ENCODE measurements around the gene ALX4.

The ALX4 gene

DNA sequence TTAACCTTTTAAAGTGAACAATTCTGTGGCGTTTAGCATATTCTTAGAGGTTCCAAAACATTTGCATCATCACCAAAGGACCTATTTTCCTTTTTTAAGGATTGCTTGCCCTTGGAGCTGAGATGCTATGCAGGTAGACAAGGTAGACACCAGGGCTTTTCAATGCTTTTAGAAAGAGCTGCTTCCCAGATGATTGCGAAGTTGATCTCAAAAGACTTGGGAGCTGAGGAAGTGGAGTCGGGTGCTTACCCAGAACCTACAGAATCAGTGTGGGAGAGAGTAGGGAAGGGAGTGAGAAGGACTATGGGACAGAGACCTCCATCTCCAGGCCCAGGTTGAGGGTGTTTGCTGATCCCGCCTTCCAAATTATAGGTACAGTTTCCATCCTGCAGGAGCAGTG lies 11.1 kb upstream of the ALX4 start:
- TF ChIP-seq, protein P1, sequence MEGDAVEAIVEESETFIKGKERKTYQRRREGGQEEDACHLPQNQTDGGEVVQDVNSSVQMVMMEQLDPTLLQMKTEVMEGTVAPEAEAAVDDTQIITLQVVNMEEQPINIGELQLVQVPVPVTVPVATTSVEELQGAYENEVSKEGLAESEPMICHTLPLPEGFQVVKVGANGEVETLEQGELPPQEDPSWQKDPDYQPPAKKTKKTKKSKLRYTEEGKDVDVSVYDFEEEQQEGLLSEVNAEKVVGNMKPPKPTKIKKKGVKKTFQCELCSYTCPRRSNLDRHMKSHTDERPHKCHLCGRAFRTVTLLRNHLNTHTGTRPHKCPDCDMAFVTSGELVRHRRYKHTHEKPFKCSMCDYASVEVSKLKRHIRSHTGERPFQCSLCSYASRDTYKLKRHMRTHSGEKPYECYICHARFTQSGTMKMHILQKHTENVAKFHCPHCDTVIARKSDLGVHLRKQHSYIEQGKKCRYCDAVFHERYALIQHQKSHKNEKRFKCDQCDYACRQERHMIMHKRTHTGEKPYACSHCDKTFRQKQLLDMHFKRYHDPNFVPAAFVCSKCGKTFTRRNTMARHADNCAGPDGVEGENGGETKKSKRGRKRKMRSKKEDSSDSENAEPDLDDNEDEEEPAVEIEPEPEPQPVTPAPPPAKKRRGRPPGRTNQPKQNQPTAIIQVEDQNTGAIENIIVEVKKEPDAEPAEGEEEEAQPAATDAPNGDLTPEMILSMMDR (IDR thresholded peaks at IDR 0.05; ENCODE audit: low read depth, low read length): no peak
- Histone ChIP-seq H3K9me3 (no peaks in the 10 kb centered on the region), H3K4me3 (ENCODE audit: low read depth, low read length) (no peak overlapping the region), H3K27me3 (peaks cover 84% of the 10 kb centered on the region), H3K36me3 (no peaks in the 10 kb centered on the region), H3K4me1 (no peaks in the 10 kb centered on the region)
- DNase-seq: no peak

DNA sequence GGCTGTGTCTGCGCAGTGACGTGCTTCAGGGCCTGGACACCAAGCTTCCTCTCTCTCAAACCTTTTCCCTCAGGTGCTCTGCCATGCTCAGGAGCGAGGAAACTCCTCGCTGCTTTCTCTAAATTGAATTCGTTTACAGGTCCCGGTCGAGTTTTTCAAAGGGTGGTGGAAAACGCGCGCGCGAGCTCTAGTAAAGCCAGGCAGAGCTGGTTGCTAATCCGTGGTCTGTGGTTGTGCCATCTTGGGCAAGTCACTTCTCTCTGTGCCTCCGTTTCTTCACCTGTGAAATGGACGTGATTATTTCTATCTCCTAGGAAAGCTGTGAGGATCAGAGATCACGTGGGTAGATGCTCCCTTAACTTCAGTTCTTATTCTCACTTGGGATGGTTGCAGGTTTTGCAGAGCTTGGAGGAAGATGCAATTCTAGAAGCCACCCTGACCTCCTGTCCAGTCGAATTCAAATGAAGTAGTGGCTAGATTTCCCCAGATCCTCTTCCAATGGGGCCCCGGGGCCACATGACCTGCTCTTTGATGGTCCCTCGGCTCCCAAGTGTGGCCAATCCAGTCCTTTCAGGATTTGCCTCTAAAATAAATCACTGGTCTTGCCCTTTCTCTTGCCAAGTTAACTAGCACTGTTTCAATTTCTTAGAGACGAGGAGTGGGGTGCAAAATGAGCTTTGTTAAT lies 10.5 kb upstream of the ALX4 start:
- Histone ChIP-seq H3K4me3 (ENCODE audit: low read depth, low read length) (no peak overlapping the region), H3K9me3 (no peaks in the 10 kb centered on the region), H3K27me3 (peaks cover 87% of the 10 kb centered on the region)

DNA sequence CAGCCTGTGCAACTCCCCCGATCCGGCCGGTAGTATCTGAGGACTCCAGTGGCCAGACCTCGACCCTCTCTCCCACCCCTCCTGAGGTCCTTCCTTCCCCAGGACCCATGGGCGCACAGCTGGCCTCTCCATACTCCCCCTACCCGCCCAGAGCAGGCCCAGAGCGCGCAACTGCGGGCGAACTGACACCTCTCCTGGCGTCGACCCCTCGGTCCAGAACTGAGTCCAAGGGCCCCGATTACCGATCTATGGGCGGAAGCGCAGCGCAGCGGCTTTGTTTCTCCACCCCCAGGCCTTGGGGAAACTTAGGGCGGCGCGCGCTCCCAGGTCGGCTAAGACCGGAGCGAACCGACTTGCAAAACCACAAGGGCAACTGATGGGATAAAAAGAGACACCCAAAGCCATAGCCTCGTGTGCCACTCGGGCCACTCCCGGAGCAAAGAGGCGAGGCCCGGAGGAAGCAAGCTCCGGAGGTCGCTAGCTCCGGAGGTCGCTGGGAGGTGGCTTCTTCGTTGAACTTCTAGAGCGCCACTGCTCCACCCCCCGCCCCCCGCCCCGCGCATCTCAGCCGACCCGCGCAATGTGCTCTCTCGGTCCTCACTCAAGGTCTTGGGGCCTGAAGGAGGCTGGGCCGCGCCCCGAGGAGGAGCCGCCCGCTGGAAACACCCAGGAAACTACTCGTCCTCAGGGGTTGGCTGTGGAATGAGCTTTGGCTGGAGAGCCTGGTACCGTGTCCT lies 9.8 kb upstream of the ALX4 start:
- no peak for DNase-seq
- TF ChIP-seq, protein P1 (IDR thresholded peaks at IDR 0.05; ENCODE audit: low read depth, low read length): no peak
- no peaks in the 10 kb centered on the region for H3K9me3 ChIP-seq
- peaks cover 91% of the 10 kb centered on the region for H3K27me3 ChIP-seq
- H3K36me3 ChIP-seq: no peaks in the 10 kb centered on the region
- H3K4me1 ChIP-seq: no peaks in the 10 kb centered on the region
- H3K4me3 ChIP-seq (ENCODE audit: low read depth, low read length): no peak overlapping the region

More for the DNA sequence above, 10.5 kb upstream of the ALX4 start:
- TF ChIP-seq, protein P1 (IDR thresholded peaks at IDR 0.05; ENCODE audit: low read depth, low read length): no peak
- no peak for DNase-seq
- no peaks in the 10 kb centered on the region for H3K36me3 ChIP-seq
- no peaks in the 10 kb centered on the region for H3K4me1 ChIP-seq

DNA sequence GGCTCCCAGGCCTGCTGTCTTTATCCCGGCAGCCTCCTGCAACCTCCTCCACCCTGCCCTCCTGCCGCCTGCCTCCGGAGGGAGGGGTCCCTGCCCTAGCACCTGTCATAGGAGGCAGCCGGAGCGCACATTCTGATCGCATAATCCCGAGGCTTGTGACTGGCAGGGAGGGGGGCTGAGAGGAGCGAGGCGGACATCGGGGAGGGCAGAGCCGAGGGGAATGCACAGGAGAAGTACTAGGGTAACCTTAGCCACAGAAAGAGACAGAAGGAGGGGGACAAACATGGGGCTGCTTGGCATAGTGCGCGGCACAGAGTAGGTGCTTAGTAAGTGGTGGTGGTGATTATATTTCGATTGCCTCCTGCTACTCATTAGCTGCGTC lies 9.2 kb upstream of the ALX4 start:
- TF ChIP-seq, protein P1 (IDR thresholded peaks at IDR 0.05; ENCODE audit: low read depth, low read length): no peak
- Histone ChIP-seq H3K4me1 (no peaks in the 10 kb centered on the region), H3K36me3 (no peaks in the 10 kb centered on the region), H3K9me3 (no peaks in the 10 kb centered on the region), H3K27me3 (peaks cover 91% of the 10 kb centered on the region), H3K4me3 (ENCODE audit: low read depth, low read length) (no peak overlapping the region)
- no peak for DNase-seq

DNA sequence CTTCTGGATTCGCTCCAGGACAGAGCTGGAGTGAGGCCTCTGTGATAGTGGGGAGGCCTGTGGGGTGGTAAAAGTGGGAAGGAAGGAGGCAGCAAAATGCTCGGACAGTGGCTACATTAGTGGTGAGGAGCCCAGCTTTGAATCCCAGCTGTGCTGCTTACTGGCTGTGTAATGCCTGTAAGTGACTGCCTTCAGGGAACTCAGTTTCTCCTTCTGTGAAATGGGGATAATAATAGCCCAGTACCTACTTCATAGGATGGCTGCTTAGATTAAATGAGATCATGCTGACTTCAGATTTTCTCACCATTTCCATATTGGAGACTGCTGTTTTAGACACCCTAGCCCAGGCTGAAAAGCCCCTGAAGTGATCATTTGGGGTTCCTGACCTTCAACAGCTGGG lies 8.4 kb upstream of the ALX4 start:
- H3K36me3 ChIP-seq: no peaks in the 10 kb centered on the region
- no peaks in the 10 kb centered on the region for H3K9me3 ChIP-seq
- no peak for DNase-seq
- no peak overlapping the region for H3K4me3 ChIP-seq (ENCODE audit: low read depth, low read length)
- TF ChIP-seq, protein P1 (IDR thresholded peaks at IDR 0.05; ENCODE audit: low read depth, low read length): no peak
- H3K27me3 ChIP-seq: peaks cover 95% of the 10 kb centered on the region
- no peaks in the 10 kb centered on the region for H3K4me1 ChIP-seq

DNA sequence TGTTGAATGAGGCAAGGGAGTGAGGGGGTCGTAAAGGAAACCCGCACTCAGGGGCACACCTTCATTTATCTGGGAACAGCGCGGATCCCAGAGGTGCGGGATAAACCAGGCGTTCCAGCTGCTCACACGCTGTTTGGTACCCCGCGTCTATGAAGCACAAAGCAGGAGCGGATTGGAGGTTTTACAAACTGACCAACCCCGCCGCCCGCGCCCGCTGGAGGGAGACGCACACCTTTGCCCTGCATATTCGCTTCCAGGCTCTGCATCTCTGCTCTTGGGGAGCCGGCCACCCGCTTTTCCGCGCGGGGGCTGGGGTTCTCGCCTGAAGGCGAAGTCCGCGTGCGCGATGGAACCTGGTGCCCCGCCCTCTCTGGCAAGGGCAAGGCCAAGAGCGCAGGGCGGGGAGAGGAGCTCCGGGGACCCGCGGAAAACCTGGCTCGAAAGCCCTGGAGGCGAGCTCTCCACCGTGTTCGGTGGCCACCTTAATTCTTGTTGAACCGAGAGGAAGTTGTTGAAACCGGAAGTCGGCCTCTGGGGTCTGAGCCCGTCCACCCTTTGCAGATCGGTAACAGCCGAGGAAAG lies 6.8 kb upstream of the ALX4 start:
- no peaks in the 10 kb centered on the region for H3K9me3 ChIP-seq
- H3K4me3 ChIP-seq (ENCODE audit: low read depth, low read length): no peak overlapping the region
- DNase-seq: no peak
- peaks cover 98% of the 10 kb centered on the region for H3K27me3 ChIP-seq
- no peaks in the 10 kb centered on the region for H3K36me3 ChIP-seq
- TF ChIP-seq, protein P1 (IDR thresholded peaks at IDR 0.05; ENCODE audit: low read depth, low read length): no peak
- H3K4me1 ChIP-seq: no peaks in the 10 kb centered on the region
